ENCODE data around the gene KRTAP27-1.

DNA sequence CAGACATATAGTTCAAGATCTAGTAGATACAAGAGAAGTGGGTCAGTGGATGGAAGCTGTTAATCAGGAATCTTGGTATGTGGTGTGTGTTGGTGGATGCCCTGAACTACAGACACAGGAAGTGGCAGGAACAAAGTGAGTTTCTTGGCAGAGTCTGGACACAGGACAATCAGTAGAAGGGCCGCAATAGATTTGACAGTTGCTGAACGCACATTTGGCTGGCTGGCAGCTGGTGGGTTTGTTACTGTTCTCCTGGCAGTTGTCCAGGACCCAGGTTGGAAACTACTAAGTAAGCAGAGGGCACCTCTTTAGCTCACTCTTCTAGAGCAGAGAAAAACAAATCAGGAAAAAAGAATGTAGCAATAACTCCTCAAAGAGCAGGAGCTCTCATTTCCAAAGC lies 30.6 kb downstream of the KRTAP27-1 start:
- no peak for TF ChIP-seq POLR2AphosphoS5 (IDR thresholded peaks at IDR 0.05)
- no peak for TF ChIP-seq POLR2A (IDR thresholded peaks at IDR 0.05)
